BJ (cell line): ENCODE measurements around the gene PEX14. TPM values are rescaled to one million over a fixed set of nuclear protein-coding genes. Genes with fewer than 3 reads are reported as not detected.
A peak's percentile ranks its signal among the peaks of the same experiment; 100 is the strongest.
"Not testable (repeated sequence)": the region's sequence is repeated elsewhere in the genome, so short reads cannot be mapped to it uniquely, and the experiment has no call there.

Source experiments
- CTCF ChIA-PET: fragments of 350-600 bp; formaldehyde crosslinking; extraction: SDS; loops from one replicate; lab custom pipeline; 2021; ENCODE audit warnings: antibody characterized with exemption, inconsistent platforms; lab: Yijun Ruan, JAX
- POLR2A ChIA-PET: fragments of 300-600 bp; sonication (Branson Sonifier 250); formaldehyde crosslinking; extraction: SDS; loops from one replicate; lab custom pipeline; 2021; ENCODE audit warnings: antibody characterized with exemption; lab: Charles Lee
- DNase-seq: peaks from one replicate; pipeline ENCODE4 v3.0.0-alpha.2; 2011; ENCODE audit warnings: low read depth
- H3K27me3 ChIP-seq: 2 replicates; pipeline ENCODE4 v1.6.0; 2011; ENCODE audit warnings: low read length; ENCODE audit not compliant: control insufficient read depth, insufficient read depth
- H3K36me3 ChIP-seq: 2 replicates; pipeline ENCODE4 v1.5.1; 2011; ENCODE audit warnings: low read length; ENCODE audit not compliant: control insufficient read depth, insufficient read depth
- H3K4me3 ChIP-seq: 2 replicates; pipeline ENCODE4 v1.5.1; 2011; ENCODE audit warnings: low read depth, mild to moderate bottlenecking, control low read depth, low read length
- polyA minus RNA-seq: library from RNA; depleted of rRNA, polyadenylated mRNA; stranded (reverse); fragments of >200 nt; gene quantifications from 2 replicates; pipeline ENCODE4 v1.2.3, GENCODE V29; 2011; rRNA and poly(A)+ RNA removed
- polyA plus RNA-seq: library from polyadenylated mRNA; depleted of rRNA; stranded (reverse); fragments of >200 nt; gene quantifications from 2 replicates; pipeline ENCODE4 v1.2.3, GENCODE V29; 2011; rRNA removed
- TF ChIP-seq, protein P1 (sequence below): IDR thresholded peaks from 2 replicates; pipeline ENCODE4 v1.5.1; 2011; ENCODE audit warnings: low read depth, mild to moderate bottlenecking, control low read depth, inconsistent platforms, low read length, moderate library complexity; ENCODE audit not compliant: insufficient read depth

The PEX14 gene, protein sequence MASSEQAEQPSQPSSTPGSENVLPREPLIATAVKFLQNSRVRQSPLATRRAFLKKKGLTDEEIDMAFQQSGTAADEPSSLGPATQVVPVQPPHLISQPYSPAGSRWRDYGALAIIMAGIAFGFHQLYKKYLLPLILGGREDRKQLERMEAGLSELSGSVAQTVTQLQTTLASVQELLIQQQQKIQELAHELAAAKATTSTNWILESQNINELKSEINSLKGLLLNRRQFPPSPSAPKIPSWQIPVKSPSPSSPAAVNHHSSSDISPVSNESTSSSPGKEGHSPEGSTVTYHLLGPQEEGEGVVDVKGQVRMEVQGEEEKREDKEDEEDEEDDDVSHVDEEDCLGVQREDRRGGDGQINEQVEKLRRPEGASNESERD
- 3.3 and 10.1 TPM in 2 replicates for polyA plus RNA-seq
- 4.8 and 5.7 TPM in 2 replicates for polyA minus RNA-seq

DNA sequence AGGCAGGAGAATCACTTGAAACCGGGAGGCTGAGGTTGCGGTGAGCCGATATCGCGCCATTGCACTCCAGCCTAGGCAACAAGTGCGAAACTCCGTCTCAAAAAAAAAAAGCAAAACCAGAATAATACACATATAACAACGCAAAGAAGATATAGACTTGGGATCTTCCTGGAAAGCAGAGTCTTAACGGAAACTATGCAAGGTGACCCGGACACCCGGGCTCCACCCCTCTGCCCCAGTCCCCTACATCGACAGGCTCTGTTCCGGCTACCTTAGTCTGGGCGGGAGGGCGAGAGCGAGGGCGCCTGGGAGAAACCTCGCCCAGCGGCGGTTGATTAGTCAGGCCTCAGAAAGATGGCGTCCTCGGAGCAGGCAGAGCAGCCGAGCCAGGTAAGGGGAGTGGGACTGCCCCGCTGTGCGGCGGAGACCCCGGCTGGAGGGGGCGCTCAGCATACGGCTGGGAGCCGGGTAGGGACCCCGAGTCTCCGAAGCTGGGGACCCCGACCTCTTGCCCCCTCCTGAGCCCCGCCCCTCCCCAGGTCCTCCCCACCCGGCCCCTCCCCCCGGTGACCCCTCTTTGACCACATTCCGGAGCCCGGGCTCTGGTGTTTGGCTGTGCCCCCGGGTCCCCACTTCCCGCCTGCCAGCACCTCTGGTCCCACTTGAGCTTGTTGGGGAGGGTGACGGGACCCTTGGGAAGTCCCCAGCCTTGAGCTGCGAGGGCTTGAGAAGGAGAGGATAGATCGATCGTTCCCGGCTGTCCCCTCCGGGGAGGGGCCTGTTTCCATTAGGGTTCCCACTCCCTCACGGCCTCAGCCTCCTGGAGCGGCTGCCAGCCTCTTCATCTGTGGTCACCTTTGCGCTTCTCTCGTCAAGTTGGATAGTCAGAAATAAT, at the start of gene PEX14:
TSS of gene PEX14 (plus strand) at position 338 of the 895 bp plus-strand sequence. CDS start at position 355, 17 bp downstream.
- no peaks in the 10 kb centered on the region for H3K36me3 ChIP-seq
- H3K4me3 ChIP-seq: peak within 1 kb of the TSS; percentile 74
- H3K27me3 ChIP-seq: no peaks in the 10 kb centered on the region
- TF ChIP-seq, protein P1, sequence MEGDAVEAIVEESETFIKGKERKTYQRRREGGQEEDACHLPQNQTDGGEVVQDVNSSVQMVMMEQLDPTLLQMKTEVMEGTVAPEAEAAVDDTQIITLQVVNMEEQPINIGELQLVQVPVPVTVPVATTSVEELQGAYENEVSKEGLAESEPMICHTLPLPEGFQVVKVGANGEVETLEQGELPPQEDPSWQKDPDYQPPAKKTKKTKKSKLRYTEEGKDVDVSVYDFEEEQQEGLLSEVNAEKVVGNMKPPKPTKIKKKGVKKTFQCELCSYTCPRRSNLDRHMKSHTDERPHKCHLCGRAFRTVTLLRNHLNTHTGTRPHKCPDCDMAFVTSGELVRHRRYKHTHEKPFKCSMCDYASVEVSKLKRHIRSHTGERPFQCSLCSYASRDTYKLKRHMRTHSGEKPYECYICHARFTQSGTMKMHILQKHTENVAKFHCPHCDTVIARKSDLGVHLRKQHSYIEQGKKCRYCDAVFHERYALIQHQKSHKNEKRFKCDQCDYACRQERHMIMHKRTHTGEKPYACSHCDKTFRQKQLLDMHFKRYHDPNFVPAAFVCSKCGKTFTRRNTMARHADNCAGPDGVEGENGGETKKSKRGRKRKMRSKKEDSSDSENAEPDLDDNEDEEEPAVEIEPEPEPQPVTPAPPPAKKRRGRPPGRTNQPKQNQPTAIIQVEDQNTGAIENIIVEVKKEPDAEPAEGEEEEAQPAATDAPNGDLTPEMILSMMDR: no peak
- DNase-seq: peak; percentile 26
- ChIA-PET CTCF (interaction anchor here (0.5 to 1.2 kb wide), 2 partner anchors 20 to 489 kb away, joined by 3 to 9 read pairs; no protein-coding TSS in a partner anchor), POLR2A (interaction anchor here (0.7 kb wide), 1 partner anchor 323 kb away, joined by 9 read pairs; no protein-coding TSS in a partner anchor)

- H3K27me3 ChIP-seq, H3K4me3 ChIP-seq, POLR2A ChIA-PET, H3K36me3 ChIP-seq, DNase-seq: not testable (repeated sequence)
- CTCF ChIA-PET: interaction anchor here (1.0 to 1.2 kb wide), 3 partner anchors 48 to 552 kb away, joined by 3 to 4 read pairs (median 3); no protein-coding TSS in a partner anchor
Measured at GRCh38 chr1:10425826-10426534, 48.8 kb upstream of the PEX14 start.

GRCh38 chr1:10426535-10426848, 48.3 kb upstream of the PEX14 start:
- H3K36me3 ChIP-seq, H3K4me3 ChIP-seq, H3K27me3 ChIP-seq, DNase-seq, POLR2A ChIA-PET: not testable (repeated sequence)
- CTCF ChIA-PET: interaction anchor here (1.0 to 1.1 kb wide), 2 partner anchors 50 to 552 kb away, joined by 3 read pairs; no protein-coding TSS in a partner anchor

GRCh38 chr1:10428984-10429383, 45.8 kb upstream of the PEX14 start:
- TF ChIP-seq, protein P1: no peak
- Histone ChIP-seq H3K36me3 (no peaks in the 10 kb centered on the region), H3K27me3 (no peaks in the 10 kb centered on the region), H3K4me3 (no peak overlapping the region)
- CTCF ChIA-PET: interaction anchor here (0.6 to 9.1 kb wide), 14 partner anchors 20 to 801 kb away, joined by 3 to 180 read pairs (median 5); partner anchors contain the start of gene PGD
- no peak for DNase-seq
- POLR2A ChIA-PET: no interaction called here

DNA sequence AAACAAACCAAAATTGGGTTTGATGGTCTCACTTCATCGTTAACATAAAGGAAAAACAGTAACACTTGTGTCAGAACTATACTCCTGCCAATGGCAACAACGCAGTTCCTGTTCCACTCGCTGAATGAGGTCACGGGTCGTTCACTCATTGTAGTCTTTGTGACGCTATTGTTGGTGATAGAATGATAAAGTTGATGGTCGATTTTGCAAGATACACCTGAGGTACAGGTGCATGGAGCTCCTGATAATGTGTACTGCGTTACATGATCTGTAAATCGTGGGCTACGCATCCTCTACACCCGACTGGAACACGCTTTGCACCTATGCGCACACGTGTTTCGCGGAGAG, 44.9 kb upstream of the PEX14 start:
- CTCF ChIA-PET: interaction anchor here (0.7 to 9.1 kb wide), 23 partner anchors 13 to 802 kb away, joined by 3 to 180 read pairs (median 5); partner anchors contain the start of gene PGD
- POLR2A ChIA-PET: no interaction called here
- no peak for DNase-seq

More for the DNA sequence above, 44.9 kb upstream of the PEX14 start:
- TF ChIP-seq, protein P1: no peak
- Histone ChIP-seq H3K27me3 (no peaks in the 10 kb centered on the region), H3K36me3 (no peaks in the 10 kb centered on the region), H3K4me3 (peak overlapping the region; percentile 80)
